GM12872 (cell line): Measurements from ENCODE around the gene STK24.

Source experiments
- TF ChIP-seq, protein P1 (sequence below): IDR thresholded peaks from 3 replicates; pipeline ENCODE4 v1.5.1; 2011; ENCODE audit warnings: low read depth, mild to moderate bottlenecking, low read length, moderate library complexity; ENCODE audit not compliant: insufficient read depth

The STK24 gene

DNA sequence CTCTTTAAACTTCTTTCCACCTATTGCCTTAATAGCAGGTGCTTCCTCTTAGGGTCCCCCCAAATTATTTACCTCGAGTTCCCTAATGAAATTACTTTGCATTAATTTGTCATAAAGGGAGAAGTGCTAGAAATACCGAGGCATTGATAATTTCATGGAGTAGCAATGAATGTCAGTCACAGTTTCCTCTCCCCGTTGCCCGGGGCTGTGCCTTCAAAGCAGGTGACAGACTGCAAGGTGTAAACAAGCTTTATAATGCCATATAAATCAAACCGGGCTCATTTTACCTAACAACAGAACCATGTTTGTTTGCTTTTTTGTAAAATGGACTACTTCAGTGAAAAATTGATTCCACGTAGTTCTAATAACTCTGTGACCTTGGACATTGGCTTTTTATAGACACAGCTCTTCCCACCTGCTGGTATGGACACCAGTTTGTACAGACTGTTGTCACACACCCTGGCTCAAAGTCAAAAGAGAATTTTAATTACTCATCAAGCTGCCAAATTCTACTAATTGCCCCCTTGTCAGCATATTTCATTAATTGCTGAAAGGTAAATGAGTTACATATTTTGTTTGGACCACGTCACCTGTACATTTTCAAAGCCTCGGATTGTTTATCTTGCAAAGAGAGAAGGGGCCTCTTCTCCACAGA, 171.1 kb downstream of the STK24 start:
- TF ChIP-seq, protein P1, sequence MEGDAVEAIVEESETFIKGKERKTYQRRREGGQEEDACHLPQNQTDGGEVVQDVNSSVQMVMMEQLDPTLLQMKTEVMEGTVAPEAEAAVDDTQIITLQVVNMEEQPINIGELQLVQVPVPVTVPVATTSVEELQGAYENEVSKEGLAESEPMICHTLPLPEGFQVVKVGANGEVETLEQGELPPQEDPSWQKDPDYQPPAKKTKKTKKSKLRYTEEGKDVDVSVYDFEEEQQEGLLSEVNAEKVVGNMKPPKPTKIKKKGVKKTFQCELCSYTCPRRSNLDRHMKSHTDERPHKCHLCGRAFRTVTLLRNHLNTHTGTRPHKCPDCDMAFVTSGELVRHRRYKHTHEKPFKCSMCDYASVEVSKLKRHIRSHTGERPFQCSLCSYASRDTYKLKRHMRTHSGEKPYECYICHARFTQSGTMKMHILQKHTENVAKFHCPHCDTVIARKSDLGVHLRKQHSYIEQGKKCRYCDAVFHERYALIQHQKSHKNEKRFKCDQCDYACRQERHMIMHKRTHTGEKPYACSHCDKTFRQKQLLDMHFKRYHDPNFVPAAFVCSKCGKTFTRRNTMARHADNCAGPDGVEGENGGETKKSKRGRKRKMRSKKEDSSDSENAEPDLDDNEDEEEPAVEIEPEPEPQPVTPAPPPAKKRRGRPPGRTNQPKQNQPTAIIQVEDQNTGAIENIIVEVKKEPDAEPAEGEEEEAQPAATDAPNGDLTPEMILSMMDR = no peak

DNA sequence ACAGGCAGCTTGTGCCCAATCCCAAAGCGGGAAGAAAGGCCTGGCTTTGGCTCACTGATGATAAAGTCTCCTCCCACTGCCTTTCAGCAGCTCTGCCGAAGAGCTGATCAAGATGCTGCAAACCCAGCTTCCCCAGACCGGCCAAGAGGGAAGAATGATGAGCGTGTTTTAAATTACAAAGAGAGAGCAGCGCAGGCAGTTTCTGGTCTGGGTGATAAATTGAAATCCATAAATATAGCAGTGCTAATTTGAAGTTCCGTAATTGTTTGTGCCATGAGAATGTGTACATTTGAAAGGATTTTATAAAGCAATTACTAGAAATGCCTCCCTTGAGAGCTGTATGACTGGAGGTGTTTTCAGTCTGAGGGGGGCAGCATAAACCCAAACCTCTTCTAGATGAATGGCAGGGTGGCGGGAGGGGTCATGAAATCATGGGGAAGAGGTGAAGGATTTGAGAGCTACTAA, 171.8 kb downstream of the STK24 start:
- TF ChIP-seq, protein P1 = no peak

DNA sequence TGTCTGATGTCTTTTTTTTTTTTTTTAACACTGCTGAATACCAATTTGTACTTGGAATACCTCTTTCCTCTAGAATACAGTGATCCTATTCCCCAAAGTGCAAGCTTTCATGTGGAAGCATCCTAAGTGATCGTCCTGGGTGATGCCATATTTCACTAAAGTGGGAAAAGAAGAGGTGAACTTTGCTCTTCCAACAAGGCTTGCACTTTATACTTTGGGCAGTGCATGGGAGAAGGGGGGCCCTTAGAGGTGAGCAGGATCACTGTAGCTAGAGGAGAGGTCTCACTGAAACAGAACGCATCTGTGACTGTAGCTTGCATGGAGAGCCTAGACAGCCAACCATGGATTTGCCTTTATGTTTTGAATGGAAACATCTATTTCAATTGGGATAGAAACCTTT, 173.8 kb downstream of the STK24 start:
- TF ChIP-seq, protein P1 = no peak

DNA sequence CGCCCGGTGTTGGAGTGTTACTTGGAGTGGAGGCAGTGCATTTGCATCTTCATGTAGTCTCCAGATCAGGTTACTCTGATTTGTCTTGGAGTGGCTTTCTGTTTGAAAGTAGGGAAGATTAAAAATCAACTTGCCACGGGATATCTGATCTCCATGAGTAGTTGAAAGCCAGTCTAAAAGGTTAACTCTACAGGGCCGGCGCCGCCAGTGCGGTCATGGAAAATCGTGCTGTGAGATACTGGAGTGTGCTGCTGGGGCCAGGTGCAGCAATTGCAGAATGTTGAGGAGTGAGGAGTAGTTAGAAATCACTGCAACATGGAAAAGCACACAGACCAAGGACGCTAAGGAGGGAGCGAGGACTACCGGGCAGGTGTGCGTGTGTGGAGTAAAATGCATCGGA, 175.0 kb downstream of the STK24 start:
- TF ChIP-seq, protein P1 = no peak

DNA sequence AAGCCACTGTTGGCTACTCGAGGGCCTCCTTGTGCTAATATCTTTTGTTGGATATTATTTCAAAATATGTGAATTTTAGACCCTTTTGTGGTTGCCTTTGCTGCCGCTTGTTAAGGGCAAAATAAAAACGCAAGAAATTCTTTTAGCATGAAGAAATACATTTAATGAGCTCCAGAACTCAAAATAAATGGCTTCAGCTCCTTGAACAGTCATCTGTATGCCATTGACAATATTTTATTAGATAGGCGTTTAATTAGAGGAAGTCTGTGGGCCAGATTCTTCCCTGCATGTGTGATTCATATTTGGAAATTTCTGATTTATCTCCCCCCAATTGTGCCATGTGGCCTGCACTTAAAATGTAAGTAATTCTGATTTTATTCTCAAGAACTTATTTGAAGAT, 177.2 kb downstream of the STK24 start:
- TF ChIP-seq, protein P1 = no peak

DNA sequence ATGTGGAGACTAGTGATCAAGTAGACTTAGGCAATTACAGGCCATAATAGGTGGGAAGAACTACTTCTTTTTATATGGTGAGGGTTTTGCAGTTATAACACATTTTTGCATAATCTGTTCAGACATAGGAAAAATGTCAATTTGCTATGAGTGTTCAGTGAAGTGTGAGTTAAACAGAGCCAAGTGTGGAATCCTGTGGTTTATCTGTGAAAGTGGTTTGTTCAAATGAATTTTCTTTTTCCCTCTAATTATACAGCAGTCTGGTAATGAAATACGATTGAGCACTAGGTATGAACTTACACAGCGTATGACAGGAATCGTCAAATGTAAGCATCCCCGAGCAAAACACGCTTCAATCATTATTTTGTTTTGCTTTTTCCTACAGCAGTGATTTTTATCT, 178.3 kb downstream of the STK24 start:
- TF ChIP-seq, protein P1 = no peak

DNA sequence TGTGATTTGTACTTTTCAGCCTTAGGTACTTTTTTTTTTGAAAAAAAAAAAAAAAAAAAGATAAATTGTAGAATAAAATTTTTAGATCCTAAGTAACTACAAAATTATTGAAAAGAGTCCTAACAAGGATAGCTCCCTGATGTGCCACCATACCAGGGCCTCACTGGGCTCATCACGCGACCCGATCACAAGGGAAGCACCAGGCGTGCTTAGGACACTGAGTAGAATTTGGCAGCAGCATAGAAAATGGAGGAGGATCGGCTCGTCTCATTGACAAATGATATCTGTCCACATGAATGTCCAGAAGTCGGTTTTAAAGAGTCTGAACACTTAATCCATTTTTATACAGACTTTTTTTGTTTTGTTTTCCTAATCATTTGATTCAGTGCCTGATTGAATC, 179.0 kb downstream of the STK24 start:
- TF ChIP-seq, protein P1 = no peak
